Measurements from ENCODE around the gene MIP.
"Not testable (repeated sequence)": the region's sequence is repeated elsewhere in the genome, so short reads cannot be mapped to it uniquely, and the experiment has no call there.

MIP gene

GRCh38 chr12:56468216-56469006 is 14.0 kb upstream of the MIP start, which contains the start of gene SPRYD4:
TSS of gene SPRYD4 (plus strand) at chr12:56468578. CDS start at chr12:56468592, 14 bp downstream.
- peak; percentile 91 for DNase-seq (ENCODE audit: low read depth)

- DNase-seq (ENCODE audit: low read depth) = no peak
Observed at GRCh38 chr12:56462565-56462964, 8.1 kb upstream of the MIP start.

GRCh38 chr12:56461235-56462159 is 7.0 kb upstream of the MIP start:
- peak; percentile 35 for DNase-seq (ENCODE audit: low read depth)

GRCh38 chr12:56457817-56458216 is 3.4 kb upstream of the MIP start:
- no peak for DNase-seq (ENCODE audit: low read depth)

GRCh38 chr12:56451147-56451546 is 3.3 kb downstream of the MIP start:
- no peak for DNase-seq (ENCODE audit: low read depth)

GRCh38 chr12:56450241-56450640 is 4.2 kb downstream of the MIP start:
- DNase-seq (ENCODE audit: low read depth) = no peak

GRCh38 chr12:56449622-56449984 is 4.9 kb downstream of the MIP start:
- DNase-seq (ENCODE audit: low read depth) = no peak

- peak; percentile 89 for DNase-seq (ENCODE audit: low read depth)
Observed at GRCh38 chr12:56448860-56449621, 5.4 kb downstream of the MIP start, which contains the start of gene TIMELESS. TSS of gene TIMELESS (minus strand) at chr12:56449426. CDS start at chr12:56434170, 15,256 bp downstream.

GRCh38 chr12:56443208-56443607 is 11.2 kb downstream of the MIP start:
- not testable (repeated sequence) for DNase-seq (ENCODE audit: low read depth)

GRCh38 chr12:56437430-56438176 is 16.9 kb downstream of the MIP start:
- DNase-seq (ENCODE audit: low read depth) = no peak

GRCh38 chr12:56434828-56435227 is 19.6 kb downstream of the MIP start:
- no peak for DNase-seq (ENCODE audit: low read depth)

- no peak for DNase-seq (ENCODE audit: low read depth)
Observed at GRCh38 chr12:56431850-56432249, 22.6 kb downstream of the MIP start.

GRCh38 chr12:56431288-56431687 is 23.2 kb downstream of the MIP start:
- no peak for DNase-seq (ENCODE audit: low read depth)

- DNase-seq (ENCODE audit: low read depth) = no peak
Observed at GRCh38 chr12:56425940-56426438, 28.5 kb downstream of the MIP start.

- no peak for DNase-seq (ENCODE audit: low read depth)
Observed at GRCh38 chr12:56425193-56425592, 29.3 kb downstream of the MIP start.

GRCh38 chr12:56420411-56420810 is 34.0 kb downstream of the MIP start:
- no peak for DNase-seq (ENCODE audit: low read depth)

GRCh38 chr12:56417739-56418138 is 36.7 kb downstream of the MIP start:
- DNase-seq (ENCODE audit: low read depth) = no peak

GRCh38 chr12:56414401-56414800 is 40.1 kb downstream of the MIP start:
- DNase-seq (ENCODE audit: low read depth) = no peak

GRCh38 chr12:56413392-56413791 is 41.1 kb downstream of the MIP start:
- no peak for DNase-seq (ENCODE audit: low read depth)

- no peak for DNase-seq (ENCODE audit: low read depth)
Observed at GRCh38 chr12:56411781-56412639, 42.4 kb downstream of the MIP start.
